ENCODE measurements around the gene TENT4B. TPM values are rescaled to one million over a fixed set of nuclear protein-coding genes. Genes with fewer than 3 reads are reported as not detected.

TENT4B gene
- total RNA-seq, 2 donors from 2014 or later, result 12.8 to 14.1 TPM

GRCh38 chr16:50146479-50147435 lies 6.3 kb upstream of the TENT4B start:
- WGBS, 2 experiments (ENCODE audit: insufficient coverage in 1 of 2, insufficient read length in 1 of 2), result 87 to 94% methylated on average over 8 to 9 of the region's 9 CpGs
- H3K27ac Mint-ChIP-seq, result no peak overlapping the region
- Histone ChIP-seq H3K4me3 (ENCODE audit: low read length) (peak overlapping the region; percentile 28), H3K9me3 (ENCODE audit: control insufficient read depth, low read length) (no peaks in the 10 kb centered on the region), H3K4me1 (ENCODE audit: control insufficient read depth, insufficient read depth, low read length) (peaks cover 4% of the 10 kb centered on the region), H3K27me3 (ENCODE audit: control insufficient read depth, insufficient read depth, low read length, poor library complexity, severe bottlenecking) (no peaks in the 10 kb centered on the region), H3K9ac (ENCODE audit: extremely low read depth, low read length, poor library complexity, severe bottlenecking) (no peak overlapping the region), H3K36me3 (ENCODE audit: control insufficient read depth, insufficient read depth, low read length) (no peaks in the 10 kb centered on the region), H3K27ac (ENCODE audit: low read depth, low read length) (no peak overlapping the region)
- H3K9me3 Mint-ChIP-seq, result no peaks in the 10 kb centered on the region
- H3K27me3 Mint-ChIP-seq (ENCODE audit: insufficient read depth), result no peaks in the 10 kb centered on the region
- DNase-seq, result no peak
- no peak overlapping the region for H3K4me3 Mint-ChIP-seq
- TF ChIP-seq CTCF (conservative IDR thresholded peaks at IDR 0.05), result no peak
- H3K4me1 Mint-ChIP-seq, result peaks cover 5% of the 10 kb centered on the region
- no peaks in the 10 kb centered on the region for H3K36me3 Mint-ChIP-seq (ENCODE audit: low read depth)

GRCh38 chr16:50151322-50151721 lies 1.8 kb upstream of the TENT4B start:
- TF ChIP-seq CTCF (conservative IDR thresholded peaks at IDR 0.05), result no peak
- H3K4me3 Mint-ChIP-seq, result peak overlapping the region; percentile 72
- peaks cover 23% of the 10 kb centered on the region for H3K4me1 Mint-ChIP-seq
- Histone ChIP-seq H3K9ac (ENCODE audit: extremely low read depth, low read length, poor library complexity, severe bottlenecking) (no peak overlapping the region), H3K36me3 (ENCODE audit: control insufficient read depth, insufficient read depth, low read length) (no peaks in the 10 kb centered on the region), H3K27ac (ENCODE audit: low read depth, low read length) (no peak overlapping the region), H3K4me1 (ENCODE audit: control insufficient read depth, insufficient read depth, low read length) (peaks cover 4% of the 10 kb centered on the region), H3K4me3 (ENCODE audit: low read length) (no peak overlapping the region), H3K27me3 (ENCODE audit: control insufficient read depth, insufficient read depth, low read length, poor library complexity, severe bottlenecking) (no peaks in the 10 kb centered on the region), H3K9me3 (ENCODE audit: control insufficient read depth, low read length) (no peaks in the 10 kb centered on the region)
- no peaks in the 10 kb centered on the region for H3K9me3 Mint-ChIP-seq
- no peak overlapping the region for H3K27ac Mint-ChIP-seq
- no peaks in the 10 kb centered on the region for H3K36me3 Mint-ChIP-seq (ENCODE audit: low read depth)
- H3K27me3 Mint-ChIP-seq (ENCODE audit: insufficient read depth), result no peaks in the 10 kb centered on the region
- 95 to 98% methylated on average over 5 of the region's 5 CpGs for WGBS, 2 experiments (ENCODE audit: insufficient coverage in 1 of 2, insufficient read length in 1 of 2)
- no peak for DNase-seq

- Mint-ChIP-seq H3K4me1 (peaks cover 19% of the 10 kb centered on the region), H3K4me3 (peak overlapping the region; percentile 72), H3K27me3 (ENCODE audit: insufficient read depth) (no peaks in the 10 kb centered on the region), H3K9me3 (no peaks in the 10 kb centered on the region), H3K27ac (no peak overlapping the region), H3K36me3 (ENCODE audit: low read depth) (no peaks in the 10 kb centered on the region)
- TF ChIP-seq CTCF (conservative IDR thresholded peaks at IDR 0.05), result no peak
- WGBS, 2 experiments (ENCODE audit: insufficient coverage in 1 of 2, insufficient read length in 1 of 2), result 95 to 96% methylated on average over 10 to 11 of the region's 11 CpGs
- Histone ChIP-seq H3K36me3 (ENCODE audit: control insufficient read depth, insufficient read depth, low read length) (no peaks in the 10 kb centered on the region), H3K9ac (ENCODE audit: extremely low read depth, low read length, poor library complexity, severe bottlenecking) (no peak overlapping the region), H3K9me3 (ENCODE audit: control insufficient read depth, low read length) (no peaks in the 10 kb centered on the region), H3K4me3 (ENCODE audit: low read length) (peak overlapping the region; percentile 93), H3K27me3 (ENCODE audit: control insufficient read depth, insufficient read depth, low read length, poor library complexity, severe bottlenecking) (no peaks in the 10 kb centered on the region), H3K4me1 (ENCODE audit: control insufficient read depth, insufficient read depth, low read length) (peaks cover 4% of the 10 kb centered on the region), H3K27ac (ENCODE audit: low read depth, low read length) (no peak overlapping the region)
- DNase-seq, result no peak
These were observed 1.4 kb upstream of the TENT4B start for GRCh38 chr16:50151756-50152155.
